VCaP (cell line): ENCODE results near the gene OOSP1.

ENCODE experiments used
- H3K27ac ChIP-seq: fragments of 450-650 bp; 2 replicates; pipeline ENCODE4 v1.5.1; 2017
- CTCF ChIP-seq: fragments of 450-650 bp; conservative IDR thresholded peaks from 2 replicates; pipeline ENCODE4 v1.5.1; 2017; ENCODE audit warnings: mild to moderate bottlenecking, moderate library complexity

Gene OOSP1

GRCh38 chr11:59960502-59961381 lies 22.5 kb downstream of the OOSP1 start:
- peak overlapping the region; percentile 18; the same call in 1 of the 2 replicates for H3K27ac ChIP-seq
- no peak for TF ChIP-seq CTCF

GRCh38 chr11:59962107-59962482 lies 23.9 kb downstream of the OOSP1 start:
- no peak overlapping the region for H3K27ac ChIP-seq
- TF ChIP-seq CTCF: no peak

GRCh38 chr11:59963733-59964132 lies 25.5 kb downstream of the OOSP1 start, which contains the start of gene OOSP4A:
Gene OOSP4A, plus strand, starts transcription at chr11:59964033. Its CDS starts 0 bp downstream, at chr11:59964033.
- no peak for TF ChIP-seq CTCF
- H3K27ac ChIP-seq: no peak within 1 kb of the TSS

- no peak for TF ChIP-seq CTCF
- no peak overlapping the region for H3K27ac ChIP-seq
Measured at GRCh38 chr11:59965424-59965823, 27.2 kb downstream of the OOSP1 start.

- TF ChIP-seq CTCF: no peak
- H3K27ac ChIP-seq: no peak overlapping the region
Measured at GRCh38 chr11:59966201-59966600, 28.0 kb downstream of the OOSP1 start.

- no peak overlapping the region for H3K27ac ChIP-seq
- TF ChIP-seq CTCF: no peak
Measured at GRCh38 chr11:59967677-59968394, 29.6 kb downstream of the OOSP1 start.

- no peak overlapping the region for H3K27ac ChIP-seq
- no peak for TF ChIP-seq CTCF
Measured at GRCh38 chr11:59968395-59968783, 30.2 kb downstream of the OOSP1 start.
